Activated CD4-positive, CD25-positive, alpha-beta regulatory T cell treated with anti-CD3 and anti-CD28 coated beads, Interleukin-2, amount 50 U/mL, for 72 hours (primary cell): Measurements from ENCODE around the gene PLXNA2.

Source experiments
- DNase-seq: peaks from one replicate; pipeline ENCODE4 v3.0.0; 2021

PLXNA2 gene

GRCh38 chr1:208179263-208179816, 64.8 kb downstream of the PLXNA2 start:
- no peak for DNase-seq

GRCh38 chr1:208178091-208178529, 66.1 kb downstream of the PLXNA2 start:
- no peak for DNase-seq

GRCh38 chr1:208177656-208178055, 66.5 kb downstream of the PLXNA2 start:
- DNase-seq = no peak

- no peak for DNase-seq
Observed at GRCh38 chr1:208176649-208177048, 67.5 kb downstream of the PLXNA2 start.

GRCh38 chr1:208175508-208175895, 68.7 kb downstream of the PLXNA2 start:
- DNase-seq = no peak

- no peak for DNase-seq
Observed at GRCh38 chr1:208174731-208175507, 69.3 kb downstream of the PLXNA2 start.

GRCh38 chr1:208174200-208174599, 70.0 kb downstream of the PLXNA2 start:
- DNase-seq = no peak

- no peak for DNase-seq
Observed at GRCh38 chr1:208173749-208174148, 70.4 kb downstream of the PLXNA2 start.

- no peak for DNase-seq
Observed at GRCh38 chr1:208172423-208173145, 71.6 kb downstream of the PLXNA2 start.

- DNase-seq = no peak
Observed at GRCh38 chr1:208171616-208172422, 72.4 kb downstream of the PLXNA2 start.

GRCh38 chr1:208170252-208170651, 73.9 kb downstream of the PLXNA2 start:
- no peak for DNase-seq

- DNase-seq = no peak
Observed at GRCh38 chr1:208169081-208169879, 74.9 kb downstream of the PLXNA2 start.

GRCh38 chr1:208167261-208167869, 76.8 kb downstream of the PLXNA2 start:
- no peak for DNase-seq

- DNase-seq = no peak
Observed at GRCh38 chr1:208166340-208167138, 77.6 kb downstream of the PLXNA2 start.

GRCh38 chr1:208165659-208166058, 78.5 kb downstream of the PLXNA2 start:
- DNase-seq = no peak

- no peak for DNase-seq
Observed at GRCh38 chr1:208164609-208165008, 79.6 kb downstream of the PLXNA2 start.

- no peak for DNase-seq
Observed at GRCh38 chr1:208163539-208163938, 80.6 kb downstream of the PLXNA2 start.

- no peak for DNase-seq
Observed at GRCh38 chr1:208162903-208163302, 81.3 kb downstream of the PLXNA2 start.

GRCh38 chr1:208161656-208162375, 82.4 kb downstream of the PLXNA2 start:
- no peak for DNase-seq

- no peak for DNase-seq
Observed at GRCh38 chr1:208161005-208161404, 83.2 kb downstream of the PLXNA2 start.
